ENCODE measurements around the gene MRFAP1.
"Not testable (repeated sequence)": the region's sequence is repeated elsewhere in the genome, so short reads cannot be mapped to it uniquely, and the experiment has no call there.

Gene MRFAP1

GRCh38 chr4:6610856-6611430 lies 29.5 kb upstream of the MRFAP1 start:
- no peak for DNase-seq (ENCODE audit: low read depth in 2 of 2)

DNA sequence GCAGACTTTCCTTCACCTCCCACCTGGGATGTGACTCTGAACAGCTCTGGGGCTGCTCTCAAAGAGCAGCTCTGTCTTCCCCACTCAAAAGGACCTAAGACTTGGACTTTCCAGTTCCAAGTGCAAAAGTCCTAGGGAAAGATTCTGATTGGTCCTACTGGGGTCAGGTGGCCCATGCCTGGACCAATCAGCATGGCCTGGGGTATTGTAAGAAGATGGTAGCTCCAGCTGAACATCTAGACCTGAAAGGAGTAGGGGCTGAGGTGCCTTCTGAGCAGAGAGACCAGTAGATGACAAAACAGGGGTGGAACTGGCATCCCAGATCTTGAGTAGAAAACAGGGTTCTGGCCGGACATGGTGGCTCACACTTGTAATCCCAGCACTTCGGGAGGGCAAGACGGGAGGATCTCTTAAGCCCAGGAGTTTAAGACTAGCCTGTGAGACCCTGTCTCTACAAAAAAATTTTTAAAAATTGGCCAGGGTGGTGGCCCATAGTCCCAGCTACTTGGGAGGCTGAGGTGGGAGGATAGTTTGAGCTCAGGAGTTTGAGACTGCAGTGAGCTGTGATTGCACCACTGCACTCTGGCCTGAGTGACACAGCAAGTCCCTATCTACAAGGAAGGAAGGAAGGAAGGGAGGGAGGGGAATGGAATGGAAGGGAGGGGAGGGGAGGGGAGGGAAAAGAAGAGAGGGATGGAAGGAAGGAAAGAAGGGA lies 27.4 kb upstream of the MRFAP1 start:
- no peak for DNase-seq (ENCODE audit: low read depth in 2 of 2)

- DNase-seq (ENCODE audit: low read depth in 2 of 2), result no peak
These were observed 26.5 kb upstream of the MRFAP1 start for GRCh38 chr4:6613676-6614651.

- no peak for DNase-seq (ENCODE audit: low read depth in 2 of 2)
These were observed 25.7 kb upstream of the MRFAP1 start for GRCh38 chr4:6614701-6615230.

DNA sequence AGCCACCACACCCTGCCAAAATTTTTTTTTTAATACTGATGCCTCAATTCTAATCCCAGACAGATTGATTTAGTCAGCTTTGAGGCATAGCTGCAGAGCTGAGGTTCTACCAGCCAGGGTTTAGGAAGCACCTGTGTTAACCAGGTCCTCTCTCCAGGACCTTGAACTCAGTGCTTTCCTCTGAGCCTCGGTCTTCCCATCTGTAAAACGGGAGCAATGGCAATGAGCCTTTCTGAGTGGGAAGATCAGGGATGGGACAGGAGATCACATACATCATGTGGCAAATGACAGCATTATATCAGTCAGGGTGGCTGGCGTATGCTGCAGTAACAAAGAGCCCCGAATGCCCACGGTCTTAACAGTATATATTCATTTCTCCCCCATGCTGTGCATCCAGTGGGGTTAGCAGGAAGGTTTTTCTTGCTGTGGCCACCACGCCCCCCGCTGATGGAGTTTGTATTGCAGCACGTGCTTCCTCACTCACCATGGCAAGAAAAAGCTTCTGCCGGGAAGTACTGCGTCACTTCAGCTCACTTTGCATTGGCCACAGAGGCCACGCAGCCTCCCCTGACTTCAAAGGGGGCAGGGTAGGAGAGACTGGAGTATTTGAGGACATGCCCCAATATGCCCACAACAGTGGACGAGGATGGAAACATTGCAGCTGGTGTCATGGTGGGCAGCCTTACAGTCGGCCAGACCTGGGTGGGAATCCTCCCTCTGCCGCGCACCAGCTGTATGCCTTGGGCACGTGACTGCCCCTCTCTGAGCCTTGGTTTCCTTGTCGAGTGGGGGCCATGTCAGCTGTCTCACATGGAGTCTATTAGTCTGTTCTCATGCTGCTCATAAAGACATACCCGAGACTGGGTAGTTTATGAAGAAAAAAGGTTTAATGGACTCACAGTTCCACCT lies 24.1 kb upstream of the MRFAP1 start:
- no peak for DNase-seq (ENCODE audit: low read depth in 2 of 2)

- no peak for DNase-seq (ENCODE audit: low read depth in 2 of 2)
These were observed 23.2 kb upstream of the MRFAP1 start for GRCh38 chr4:6617246-6617645.

DNA sequence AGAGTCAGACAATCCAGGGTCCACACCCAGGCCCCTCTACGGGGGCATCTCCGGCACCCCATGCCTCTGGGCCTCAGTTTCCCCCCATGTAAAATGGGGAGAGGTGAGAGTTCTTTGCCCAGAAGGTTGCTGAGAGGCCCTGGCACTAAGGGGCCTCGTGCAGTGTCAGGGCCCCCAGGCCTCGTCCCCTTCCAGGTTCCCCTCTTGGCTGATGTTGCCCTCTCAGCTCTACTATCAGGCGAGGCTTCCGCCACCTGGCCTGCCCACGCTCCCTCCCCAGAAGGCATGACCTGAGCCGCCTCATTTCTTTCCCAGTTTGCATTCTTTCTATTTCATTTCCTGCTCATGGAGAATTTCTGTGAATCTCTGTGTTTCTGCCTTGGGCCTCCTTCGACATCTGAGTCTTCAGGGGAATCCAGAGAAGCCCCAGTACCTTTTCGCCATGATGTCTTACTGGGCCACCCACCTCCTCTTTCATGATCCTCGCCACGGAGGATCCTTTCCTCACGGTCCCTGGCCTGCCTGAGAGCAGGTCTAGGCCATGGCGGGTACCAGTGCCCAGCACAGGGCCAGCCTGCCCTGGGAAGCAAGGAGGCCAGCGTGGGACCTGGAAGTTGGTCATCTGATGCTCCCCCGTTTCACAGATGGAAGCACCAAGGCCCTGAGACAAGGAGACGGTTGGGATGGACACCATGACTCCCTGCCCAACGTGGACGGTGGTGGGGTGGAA lies 21.9 kb upstream of the MRFAP1 start:
- no peak for DNase-seq (ENCODE audit: low read depth in 2 of 2)

DNA sequence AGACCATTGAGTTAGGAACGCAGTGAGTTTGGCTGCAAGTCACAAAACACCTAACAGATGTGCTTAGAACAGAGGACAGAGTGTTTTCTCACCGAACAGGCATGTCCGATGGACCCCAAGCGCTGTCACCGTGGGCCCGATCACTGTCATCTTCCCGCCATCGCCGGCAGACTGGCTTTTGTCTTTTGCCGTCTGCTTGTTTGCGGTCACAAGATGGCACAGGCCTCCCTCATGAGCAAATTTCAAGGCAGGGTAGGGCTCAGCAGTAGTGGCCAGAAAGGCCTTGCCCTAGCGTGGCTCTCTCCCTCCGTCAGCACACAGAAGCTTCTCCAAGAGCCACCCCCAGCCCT lies 21.4 kb upstream of the MRFAP1 start:
- DNase-seq (ENCODE audit: low read depth in 2 of 2), result no peak

DNA sequence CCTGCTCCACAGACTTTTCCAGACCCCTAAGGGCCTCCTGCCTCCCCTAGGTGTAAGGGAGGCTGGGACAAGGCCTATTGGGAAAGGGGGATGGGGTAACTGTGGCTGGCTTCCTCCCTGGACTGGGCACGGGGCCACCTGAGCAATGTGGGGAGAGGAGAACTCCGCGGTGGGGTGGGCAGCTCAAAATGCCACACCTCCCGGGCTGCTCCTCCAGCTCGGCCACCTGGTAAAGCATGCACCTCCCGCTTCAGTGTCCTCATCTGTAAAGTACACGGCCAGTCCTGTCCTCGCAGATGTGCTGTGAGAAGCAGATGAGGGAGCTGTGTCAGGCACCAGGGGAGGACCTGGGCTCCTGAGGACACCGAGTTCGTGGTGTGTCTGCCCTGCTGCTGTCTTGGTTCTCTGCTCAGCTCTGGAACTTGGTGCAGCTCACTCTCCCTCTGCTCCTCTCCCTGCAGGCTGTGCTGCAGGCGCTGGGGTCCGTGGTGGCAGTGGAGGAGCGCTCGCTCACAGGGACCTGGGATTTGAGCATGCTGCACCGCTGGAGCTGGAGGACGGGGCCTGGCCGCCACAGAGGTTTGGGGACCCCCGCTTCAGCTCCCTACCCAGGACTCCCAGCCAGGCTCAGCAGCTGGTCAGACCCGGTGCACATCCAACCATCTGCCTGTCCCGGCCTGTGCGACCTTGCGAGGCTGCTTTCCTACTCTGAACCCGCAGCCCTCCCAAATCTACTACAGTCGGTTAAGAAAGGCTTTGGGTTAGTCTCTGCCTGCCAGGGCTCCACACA lies 20.8 kb upstream of the MRFAP1 start:
- DNase-seq (ENCODE audit: low read depth in 2 of 2), result no peak

DNA sequence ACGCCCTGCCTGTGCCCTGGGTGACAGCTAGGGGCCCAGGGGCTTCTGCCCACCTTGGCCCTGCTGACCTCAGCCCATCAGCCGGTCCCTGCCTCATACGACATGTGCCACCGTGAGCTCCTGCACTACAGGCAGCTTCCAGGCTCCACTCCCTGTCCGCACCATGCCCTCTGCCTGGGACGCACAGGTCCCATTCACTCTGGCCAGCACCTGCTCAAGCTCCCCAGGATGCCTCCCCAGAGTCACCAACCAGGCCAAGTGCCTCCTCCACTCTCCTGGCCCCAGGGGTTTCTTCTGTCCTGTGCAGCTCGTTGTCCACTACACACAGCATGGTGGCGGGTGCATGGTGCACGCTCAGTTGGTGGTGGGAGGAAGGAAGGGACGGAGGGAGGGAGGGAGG lies 20.2 kb upstream of the MRFAP1 start:
- no peak for DNase-seq (ENCODE audit: low read depth in 2 of 2)

DNA sequence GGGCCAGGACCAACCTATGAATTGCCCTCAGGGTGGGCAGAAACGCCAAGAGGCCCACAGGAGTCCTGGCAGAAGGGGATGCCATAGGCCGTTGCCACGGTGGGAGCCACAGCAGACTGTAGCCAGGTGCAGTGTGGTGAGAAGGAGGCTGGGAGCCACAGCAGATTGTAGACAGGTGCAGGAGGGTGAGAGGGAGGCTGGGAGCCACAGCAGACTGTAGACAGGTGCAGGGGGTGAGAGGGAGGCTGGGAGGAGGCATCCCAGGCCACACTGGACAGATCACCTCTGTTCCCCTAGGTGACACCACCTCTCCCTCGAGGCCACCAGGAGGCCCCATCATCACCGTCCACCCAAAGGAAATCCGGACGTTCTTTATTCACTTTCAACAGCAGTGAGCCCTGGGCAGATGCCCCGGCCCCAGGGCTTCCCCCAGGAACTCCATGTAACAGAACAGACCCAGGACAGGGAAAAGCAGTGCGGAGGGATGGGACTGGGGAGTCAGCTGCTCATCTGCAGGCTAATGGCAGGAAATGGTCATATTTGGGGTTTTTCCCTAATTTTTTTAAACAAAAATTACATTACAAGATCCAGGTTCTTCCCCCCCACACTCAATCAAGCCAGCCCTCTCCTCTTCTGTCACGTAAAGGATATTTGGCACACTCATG lies 19.5 kb upstream of the MRFAP1 start:
- no peak for DNase-seq (ENCODE audit: low read depth in 2 of 2)

DNA sequence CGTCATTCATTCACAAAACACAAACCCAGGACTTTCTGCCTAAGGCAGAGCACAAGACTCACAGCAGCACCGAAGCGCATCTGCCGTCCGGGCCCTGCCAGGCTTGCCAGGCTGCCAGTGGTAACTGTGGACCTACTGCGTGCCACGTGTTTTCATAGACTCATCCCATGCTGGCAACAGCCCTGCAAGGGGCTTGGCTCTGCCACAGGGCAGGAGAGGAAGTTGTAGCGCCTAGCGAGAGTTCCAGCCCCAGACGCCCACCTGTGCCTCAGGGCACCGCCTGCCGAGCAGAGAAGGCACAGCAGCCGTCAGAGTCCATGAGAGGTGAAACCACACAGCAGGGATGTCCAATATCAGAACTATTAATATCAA lies 18.9 kb upstream of the MRFAP1 start:
- DNase-seq (ENCODE audit: low read depth in 2 of 2), result no peak

DNA sequence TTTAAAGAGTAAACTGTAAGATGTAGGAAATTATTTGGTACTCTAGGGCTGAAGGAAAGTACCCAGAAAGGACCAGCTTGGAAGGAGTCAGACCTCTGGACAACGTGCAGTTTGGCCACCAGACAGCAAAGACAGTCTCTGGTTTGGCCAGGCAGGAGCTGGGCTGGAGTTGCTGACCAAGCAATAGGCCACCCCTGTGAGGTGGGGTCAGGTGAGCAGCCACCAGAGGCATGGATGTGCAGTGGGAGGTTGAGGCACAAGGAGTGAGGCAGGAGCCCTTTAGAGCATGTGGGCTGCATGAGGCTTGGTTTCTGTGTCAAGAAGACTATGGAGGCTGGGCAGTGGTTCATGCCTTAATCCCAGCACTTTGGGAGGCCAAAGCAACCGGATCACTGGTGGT lies 17.7 kb upstream of the MRFAP1 start:
- DNase-seq (ENCODE audit: low read depth in 2 of 2), result no peak

- DNase-seq (ENCODE audit: low read depth in 2 of 2), result no peak
These were observed 15.2 kb upstream of the MRFAP1 start for GRCh38 chr4:6625256-6625655.

DNA sequence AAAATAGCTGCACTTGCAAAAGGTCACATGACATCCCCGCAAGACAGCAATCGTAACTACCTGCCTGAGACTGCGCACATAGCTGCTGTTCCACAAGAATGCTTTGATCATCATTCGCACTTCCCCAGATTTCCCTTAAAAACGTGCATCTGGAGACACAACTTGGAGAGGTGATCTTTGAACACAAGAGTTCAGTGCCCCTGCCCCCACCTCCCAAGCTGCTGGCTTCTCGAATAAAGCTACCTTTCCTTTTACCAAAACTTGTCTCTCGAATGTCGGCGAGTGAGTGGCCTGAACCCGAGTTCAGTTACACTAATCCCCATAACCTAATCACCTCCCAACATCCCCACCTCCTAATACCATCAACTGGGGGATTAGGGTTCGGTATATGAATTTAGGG lies 14.4 kb upstream of the MRFAP1 start:
- no peak for DNase-seq (ENCODE audit: low read depth in 2 of 2)

GRCh38 chr4:6627832-6628231 lies 12.7 kb upstream of the MRFAP1 start:
- no peak for DNase-seq (ENCODE audit: low read depth in 2 of 2)

DNA sequence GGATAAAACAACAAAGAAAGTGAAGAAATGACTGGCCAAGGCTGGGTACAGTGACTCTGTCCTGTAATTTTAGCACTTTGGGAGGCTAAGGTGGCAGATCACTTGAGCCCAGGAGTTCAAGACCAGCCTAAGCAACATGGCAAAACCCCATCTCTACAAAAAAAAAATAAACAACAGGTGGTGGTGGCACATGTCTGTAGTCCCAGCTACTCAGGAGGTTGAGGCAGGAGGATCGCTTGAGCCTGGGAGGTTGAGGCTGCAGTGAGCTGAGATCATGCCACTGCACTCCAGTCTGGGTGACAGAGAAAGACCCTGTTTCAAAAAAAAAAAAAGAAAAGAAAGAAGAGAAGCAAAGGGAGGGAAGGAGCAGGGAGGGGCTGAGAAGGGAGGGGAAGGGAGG lies 12.0 kb upstream of the MRFAP1 start:
- not testable (repeated sequence) for DNase-seq (ENCODE audit: low read depth in 2 of 2)

DNA sequence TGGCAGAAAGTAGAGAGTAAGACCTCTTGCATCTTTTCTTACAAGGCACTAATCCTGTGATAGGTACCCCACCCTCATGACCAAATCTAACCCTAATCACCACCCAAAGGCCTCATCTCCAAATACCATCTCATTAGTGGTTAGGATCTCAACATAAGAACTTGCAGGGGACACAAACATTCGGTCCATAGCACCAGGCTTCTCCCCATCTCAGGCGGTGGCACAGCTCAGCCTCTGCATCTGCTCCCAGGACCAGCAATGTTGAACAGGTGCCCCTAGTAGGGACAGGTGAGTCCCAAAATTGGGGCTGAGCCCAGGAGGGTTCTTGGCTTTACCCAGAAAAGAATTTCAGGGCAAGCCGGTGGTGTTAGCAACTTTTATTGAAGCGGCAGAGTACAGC lies 8.4 kb upstream of the MRFAP1 start:
- no peak for DNase-seq (ENCODE audit: low read depth in 2 of 2)

- no peak for DNase-seq (ENCODE audit: low read depth in 2 of 2)
These were observed 7.2 kb upstream of the MRFAP1 start for GRCh38 chr4:6633091-6633906.
